ENCODE data around the gene ERMAP.
"Not testable (repeated sequence)": the region's sequence is repeated elsewhere in the genome, so short reads cannot be mapped to it uniquely, and the experiment has no call there.

The ERMAP gene

GRCh38 chr1:42846257-42847110 lies 29.6 kb downstream of the ERMAP start, which contains the start of gene ZNF691:
ZNF691 (plus strand) TSS chr1:42846613; CDS start chr1:42849659, 3,046 bp downstream.
- DNase-seq, result peak; percentile 83

- no peak for DNase-seq
Observed at GRCh38 chr1:42847111-42847595, 30.2 kb downstream of the ERMAP start.

- no peak for DNase-seq
Observed at GRCh38 chr1:42847721-42848460, 31.0 kb downstream of the ERMAP start.

- DNase-seq, result no peak
Observed at GRCh38 chr1:42848823-42849537, 32.1 kb downstream of the ERMAP start.

GRCh38 chr1:42849944-42850343 lies 33.0 kb downstream of the ERMAP start:
- DNase-seq, result no peak

- no peak for DNase-seq
Observed at GRCh38 chr1:42851420-42851819, 34.5 kb downstream of the ERMAP start.

GRCh38 chr1:42851960-42852607 lies 35.2 kb downstream of the ERMAP start:
- no peak for DNase-seq

- DNase-seq, result no peak
Observed at GRCh38 chr1:42852608-42852980, 35.7 kb downstream of the ERMAP start.

GRCh38 chr1:42853116-42853884 lies 36.4 kb downstream of the ERMAP start:
- DNase-seq, result no peak

GRCh38 chr1:42856554-42856953 lies 39.6 kb downstream of the ERMAP start:
- DNase-seq, result not testable (repeated sequence)

GRCh38 chr1:42859366-42859765 lies 42.4 kb downstream of the ERMAP start:
- DNase-seq, result not testable (repeated sequence)

- no peak for DNase-seq
Observed at GRCh38 chr1:42860339-42861013, 43.6 kb downstream of the ERMAP start.

GRCh38 chr1:42861014-42861399 lies 44.1 kb downstream of the ERMAP start:
- DNase-seq, result no peak

- no peak for DNase-seq
Observed at GRCh38 chr1:42866549-42866948, 49.6 kb downstream of the ERMAP start.

GRCh38 chr1:42868466-42868865 lies 51.5 kb downstream of the ERMAP start:
- DNase-seq, result not testable (repeated sequence)

GRCh38 chr1:42869254-42869653 lies 52.3 kb downstream of the ERMAP start:
- DNase-seq, result not testable (repeated sequence)

GRCh38 chr1:42869751-42870150 lies 52.8 kb downstream of the ERMAP start:
- DNase-seq, result not testable (repeated sequence)

- DNase-seq, result not testable (repeated sequence)
Observed at GRCh38 chr1:42873108-42873507, 56.2 kb downstream of the ERMAP start.

GRCh38 chr1:42873670-42874069 lies 56.7 kb downstream of the ERMAP start:
- no peak for DNase-seq

GRCh38 chr1:42876009-42876408 lies 59.1 kb downstream of the ERMAP start:
- no peak for DNase-seq

GRCh38 chr1:42877380-42877779 lies 60.5 kb downstream of the ERMAP start:
- DNase-seq, result no peak

All from effector CD8-positive, alpha-beta T cell (primary cell).